Activated CD4-positive, CD25-positive, alpha-beta regulatory T cell treated with anti-CD3 and anti-CD28 coated beads, Interleukin-2, amount 50 U/mL, for 72 hours (primary cell): ENCODE results near the gene CD200.
A peak's percentile ranks its signal among the peaks of the same experiment; 100 is the strongest.

Source experiments
- DNase-seq: peaks from one replicate; pipeline ENCODE4 v3.0.0; 2021

CD200 gene, protein sequence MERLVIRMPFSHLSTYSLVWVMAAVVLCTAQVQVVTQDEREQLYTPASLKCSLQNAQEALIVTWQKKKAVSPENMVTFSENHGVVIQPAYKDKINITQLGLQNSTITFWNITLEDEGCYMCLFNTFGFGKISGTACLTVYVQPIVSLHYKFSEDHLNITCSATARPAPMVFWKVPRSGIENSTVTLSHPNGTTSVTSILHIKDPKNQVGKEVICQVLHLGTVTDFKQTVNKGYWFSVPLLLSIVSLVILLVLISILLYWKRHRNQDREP

GRCh38 chr3:112333002-112333380, at the start of gene CD200:
TSS of gene CD200 (plus strand) at chr3:112333156. CDS start at chr3:112333213, 57 bp downstream.
- peak; percentile 57 for DNase-seq

GRCh38 chr3:112289011-112289410, 43.9 kb upstream of the CD200 start:
- no peak for DNase-seq

DNA sequence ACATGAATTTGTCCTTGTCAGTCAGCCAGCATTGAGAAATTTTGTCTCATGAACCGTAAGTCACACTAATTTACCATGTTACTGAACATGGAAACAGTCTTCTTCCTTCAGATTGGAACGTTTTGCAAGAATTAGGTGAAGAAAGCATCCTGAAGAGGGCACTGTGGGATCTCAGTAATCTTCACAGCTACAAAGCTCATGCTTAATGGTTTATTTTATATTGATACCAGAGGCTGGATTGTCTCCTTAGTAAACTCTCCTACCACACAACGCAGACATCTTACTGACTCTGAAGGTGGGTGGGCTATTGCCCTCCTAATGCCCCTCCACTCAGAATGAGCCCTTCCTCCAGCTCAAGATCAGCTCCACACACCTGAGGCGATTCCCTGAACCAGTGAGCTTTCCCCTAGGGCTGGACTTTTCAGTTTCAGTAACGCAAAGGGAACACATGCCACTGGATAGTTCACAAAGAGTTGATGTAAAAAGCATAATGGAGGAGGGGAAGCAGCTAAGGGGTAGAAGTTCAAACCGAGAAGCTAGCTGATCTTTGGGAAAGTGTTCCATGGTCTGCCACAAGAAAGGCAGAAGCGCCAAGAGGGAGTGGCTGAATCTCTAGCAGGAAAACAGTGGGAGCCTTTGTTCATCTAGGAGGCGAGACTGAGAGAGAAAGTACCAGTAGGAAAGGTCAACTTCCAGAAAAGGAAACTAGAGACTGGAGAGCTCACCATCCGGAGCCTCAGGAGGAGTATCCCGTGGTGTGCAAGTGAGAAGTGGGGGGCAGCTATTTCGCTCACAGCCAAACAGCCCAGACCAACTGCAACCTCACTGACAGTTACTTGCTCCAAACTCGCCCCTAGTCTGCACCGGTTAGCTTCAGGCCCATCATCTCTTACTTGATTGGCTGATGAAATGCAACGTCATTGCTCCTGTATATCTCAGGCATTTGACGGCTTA, 39.3 kb upstream of the CD200 start, which contains the start of gene SLC9C1:
Gene SLC9C1 (minus strand): TSS at position 849 of the 954 bp plus-strand sequence. CDS start 7,425 bp downstream, outside the sequence.
- DNase-seq = no peak

DNA sequence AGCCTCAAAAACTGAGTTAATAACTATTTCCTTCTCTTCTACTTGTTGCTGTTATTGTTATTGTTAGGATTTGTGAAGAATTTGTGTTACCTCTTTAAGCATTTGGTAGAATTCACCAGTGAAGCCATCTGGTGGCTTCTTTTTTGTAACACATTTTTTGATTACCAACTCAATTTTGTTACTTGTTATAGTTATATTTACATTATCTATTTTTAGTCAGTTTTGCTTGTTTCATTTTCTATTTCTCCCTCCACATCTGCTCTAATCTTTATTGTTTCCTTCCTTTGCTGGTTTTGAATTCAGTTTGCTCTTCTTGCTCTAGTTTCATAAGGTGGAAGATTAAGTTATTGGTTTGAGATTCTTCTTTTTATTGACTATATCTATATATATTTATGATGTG, 35.2 kb upstream of the CD200 start:
- DNase-seq = no peak

- DNase-seq = no peak
Measured at GRCh38 chr3:112298781-112299180, 34.2 kb upstream of the CD200 start.

- no peak for DNase-seq
Measured at GRCh38 chr3:112302150-112302830, 30.7 kb upstream of the CD200 start.

DNA sequence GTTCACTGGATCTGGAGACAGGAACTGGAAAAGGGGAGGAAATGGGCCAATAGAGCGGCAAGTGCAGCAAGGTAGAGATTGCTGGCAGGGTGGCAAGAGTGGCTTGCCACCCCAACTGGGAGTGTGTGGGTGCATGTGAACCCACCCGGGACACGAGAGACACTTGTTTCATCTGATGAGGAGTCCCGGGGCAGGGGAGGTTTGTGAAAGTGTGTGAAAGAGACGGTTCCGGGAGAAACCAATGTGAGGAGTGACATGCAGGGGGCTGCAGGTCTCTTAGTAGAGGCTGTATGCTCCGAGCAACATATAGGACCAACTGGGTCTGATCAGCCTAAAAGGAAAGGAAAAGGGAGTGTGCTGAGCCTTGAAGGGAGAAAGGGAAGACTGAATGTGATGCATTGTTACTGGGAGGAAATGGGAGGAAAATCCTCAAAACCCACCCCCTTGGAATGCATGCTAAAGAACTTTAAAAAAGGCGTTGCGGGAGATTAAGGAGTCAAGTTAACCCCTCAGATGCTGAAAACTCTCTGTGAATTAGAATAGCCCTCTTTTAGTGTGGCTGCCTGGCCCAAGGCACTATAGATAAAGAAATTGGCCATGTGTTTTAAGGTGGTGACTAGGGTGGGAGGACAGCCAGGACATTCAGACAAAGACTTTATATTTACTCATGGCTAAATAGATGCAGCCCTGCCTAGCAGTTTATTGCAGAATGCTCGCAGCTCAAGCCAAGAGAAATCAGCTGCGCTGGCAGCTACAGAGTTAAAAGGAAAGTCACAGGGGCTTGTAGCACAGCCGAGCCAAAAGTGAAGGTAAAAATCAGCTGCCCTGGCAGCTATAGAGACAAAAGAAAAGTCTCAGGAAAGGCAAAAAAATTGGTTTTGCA, 29.8 kb upstream of the CD200 start:
- DNase-seq = no peak

GRCh38 chr3:112303764-112304325, 29.1 kb upstream of the CD200 start:
- DNase-seq = no peak

GRCh38 chr3:112304611-112305010, 28.3 kb upstream of the CD200 start:
- no peak for DNase-seq

GRCh38 chr3:112306825-112307224, 26.1 kb upstream of the CD200 start:
- no peak for DNase-seq

DNA sequence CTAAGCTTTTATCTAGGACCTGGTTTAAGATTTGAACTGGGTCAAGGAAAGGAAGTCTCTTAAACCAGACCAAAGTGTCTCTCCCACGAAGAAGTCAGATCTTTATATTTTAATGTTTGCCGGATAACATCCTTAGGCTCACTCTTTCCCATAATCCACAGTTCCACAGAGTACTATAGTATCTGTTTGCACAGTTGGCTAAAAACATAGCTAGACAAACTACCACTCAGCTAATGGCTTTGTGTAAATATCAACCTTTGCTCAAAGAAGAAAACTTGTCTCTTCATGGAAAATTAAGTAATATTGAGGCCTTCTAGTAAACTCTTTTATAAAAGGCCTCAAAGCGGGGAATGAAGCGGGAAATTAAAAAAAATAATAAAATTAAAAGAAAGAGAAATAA, 25.4 kb upstream of the CD200 start:
- no peak for DNase-seq

- DNase-seq = no peak
Measured at GRCh38 chr3:112308151-112308911, 24.6 kb upstream of the CD200 start.

GRCh38 chr3:112314649-112315048, 18.3 kb upstream of the CD200 start:
- no peak for DNase-seq

GRCh38 chr3:112315791-112316190, 17.2 kb upstream of the CD200 start:
- DNase-seq = no peak

DNA sequence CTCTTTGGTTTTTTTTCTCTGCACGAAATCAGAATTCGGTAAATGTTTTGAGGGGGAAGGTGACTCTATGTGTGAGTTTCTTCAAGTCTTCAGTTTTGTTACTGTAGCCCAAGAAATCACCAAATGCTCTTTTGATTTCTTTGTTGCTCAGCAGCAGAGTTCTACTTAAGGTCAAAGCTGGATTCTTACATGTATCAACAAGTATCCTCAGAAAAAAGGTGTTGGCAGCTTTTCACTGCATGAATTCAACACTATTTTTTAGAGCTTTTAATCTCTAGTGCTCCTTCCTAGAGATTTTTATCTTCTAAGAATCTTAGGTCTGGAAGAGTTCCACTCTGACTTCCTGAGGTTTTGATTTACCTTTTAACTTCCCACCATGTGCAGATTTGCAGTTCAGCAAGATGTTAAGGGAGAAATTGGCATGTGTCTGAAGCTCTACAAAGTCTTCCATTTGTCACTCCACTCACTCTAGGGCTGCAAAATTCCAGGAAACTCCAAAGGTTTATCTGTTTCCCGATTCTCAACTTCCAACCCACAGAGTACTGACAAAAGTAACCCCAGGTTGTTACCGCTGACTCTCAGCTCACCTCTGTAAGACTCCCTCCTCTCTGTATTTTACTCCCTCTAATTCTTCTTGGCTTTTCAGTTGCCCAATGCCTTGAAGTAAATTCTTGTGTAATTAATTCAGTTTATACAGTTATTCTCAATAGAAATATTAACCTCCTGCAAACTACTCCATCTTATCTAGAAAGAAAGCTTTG, 13.3 kb upstream of the CD200 start:
- no peak for DNase-seq

DNA sequence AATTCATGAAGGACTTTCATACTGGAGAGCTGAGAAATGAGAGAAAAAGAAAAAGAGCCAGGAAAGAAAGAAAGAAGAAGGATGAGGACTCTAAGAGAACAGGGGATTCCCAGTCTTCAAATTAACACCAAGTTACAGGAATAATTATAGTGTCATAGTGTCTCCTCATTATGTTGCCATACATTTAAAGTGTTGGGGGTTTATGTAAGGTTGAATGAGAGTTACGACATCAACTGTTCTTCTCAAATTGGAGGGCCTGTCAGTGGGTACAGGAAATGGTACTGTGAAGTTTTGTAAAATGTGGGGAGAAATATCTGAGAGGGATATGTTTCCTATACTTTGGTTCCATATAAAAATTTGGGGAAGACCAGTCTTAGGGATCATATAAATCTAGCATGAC, 12.3 kb upstream of the CD200 start:
- DNase-seq = no peak

- no peak for DNase-seq
Measured at GRCh38 chr3:112321867-112322652, 10.9 kb upstream of the CD200 start.

DNA sequence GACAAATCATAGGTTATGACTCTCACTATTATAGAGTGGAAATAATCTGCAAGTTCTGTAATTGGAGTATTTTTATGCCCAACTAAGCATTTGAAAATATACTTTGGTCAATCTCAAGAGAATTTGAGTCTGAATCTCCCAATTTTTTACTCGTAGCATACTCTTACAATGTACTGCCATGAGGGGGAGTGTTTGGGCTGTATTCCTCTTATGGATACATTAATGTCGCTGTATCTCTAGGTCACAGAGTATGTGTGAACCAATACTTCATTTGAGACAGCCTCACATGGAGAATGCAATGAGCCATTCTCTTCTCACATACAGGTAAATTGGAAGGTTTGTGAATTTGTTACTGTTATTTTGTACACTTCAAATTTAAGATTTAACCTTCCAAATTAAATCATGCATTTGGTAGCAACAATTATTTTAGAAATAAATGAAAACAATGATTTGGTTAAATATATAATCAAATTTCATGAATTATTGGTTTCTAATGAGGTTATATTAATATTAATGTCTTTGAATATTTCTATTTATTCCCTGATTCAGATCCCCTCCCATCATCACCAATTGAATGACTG, 5.5 kb upstream of the CD200 start:
- DNase-seq = no peak

- no peak for DNase-seq
Measured at GRCh38 chr3:112331851-112332250, 1.1 kb upstream of the CD200 start.
